Activated gamma-delta T cell (primary cell): Measurements from ENCODE around the gene VEGFA.
A peak's percentile ranks its signal among the peaks of the same experiment; 100 is the strongest.

Experiments used
- DNase-seq: peaks from one replicate; lab custom pipeline; 2025; lab: John Stamatoyannopoulos, UW
- total RNA-seq, 2 donors: gene quantifications; one replicate each; lab custom pipeline; 2026; lab: John Stamatoyannopoulos, UW

Gene VEGFA
- total RNA-seq: 2.7 to 8.2 reads per million in 2 donors

DNA sequence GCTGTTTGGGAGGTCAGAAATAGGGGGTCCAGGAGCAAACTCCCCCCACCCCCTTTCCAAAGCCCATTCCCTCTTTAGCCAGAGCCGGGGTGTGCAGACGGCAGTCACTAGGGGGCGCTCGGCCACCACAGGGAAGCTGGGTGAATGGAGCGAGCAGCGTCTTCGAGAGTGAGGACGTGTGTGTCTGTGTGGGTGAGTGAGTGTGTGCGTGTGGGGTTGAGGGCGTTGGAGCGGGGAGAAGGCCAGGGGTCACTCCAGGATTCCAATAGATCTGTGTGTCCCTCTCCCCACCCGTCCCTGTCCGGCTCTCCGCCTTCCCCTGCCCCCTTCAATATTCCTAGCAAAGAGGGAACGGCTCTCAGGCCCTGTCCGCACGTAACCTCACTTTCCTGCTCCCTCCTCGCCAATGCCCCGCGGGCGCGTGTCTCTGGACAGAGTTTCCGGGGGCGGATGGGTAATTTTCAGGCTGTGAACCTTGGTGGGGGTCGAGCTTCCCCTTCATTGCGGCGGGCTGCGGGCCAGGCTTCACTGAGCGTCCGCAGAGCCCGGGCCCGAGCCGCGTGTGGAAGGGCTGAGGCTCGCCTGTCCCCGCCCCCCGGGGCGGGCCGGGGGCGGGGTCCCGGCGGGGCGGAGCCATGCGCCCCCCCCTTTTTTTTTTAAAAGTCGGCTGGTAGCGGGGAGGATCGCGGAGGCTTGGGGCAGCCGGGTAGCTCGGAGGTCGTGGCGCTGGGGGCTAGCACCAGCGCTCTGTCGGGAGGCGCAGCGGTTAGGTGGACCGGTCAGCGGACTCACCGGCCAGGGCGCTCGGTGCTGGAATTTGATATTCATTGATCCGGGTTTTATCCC lies at the start of gene VEGFA:
Gene VEGFA, plus strand, starts transcription at position 686 of the 846 bp plus-strand sequence.
- peak; percentile 65 for DNase-seq

DNA sequence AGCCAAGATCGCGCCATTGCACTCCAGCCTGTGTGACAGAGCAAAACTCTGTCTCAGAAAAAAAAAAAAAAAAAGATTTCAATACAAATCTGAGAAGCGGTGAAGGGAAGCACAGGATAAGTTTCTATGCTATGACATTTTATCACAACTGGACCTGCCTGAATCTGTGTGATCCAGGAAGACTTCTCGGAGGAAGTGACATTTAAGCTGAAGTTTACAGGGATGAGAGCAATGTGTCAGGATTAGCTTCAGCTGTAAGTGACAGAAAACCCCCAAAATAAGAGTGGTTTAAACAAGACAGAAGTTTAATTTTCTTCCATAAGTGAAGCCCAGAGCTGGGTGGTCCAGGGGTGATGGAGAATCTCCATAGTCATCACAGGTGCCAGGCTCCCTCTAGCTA lies 49.0 kb upstream of the VEGFA start:
- DNase-seq: no peak

GRCh38 chr6:43722920-43723545 lies 47.0 kb upstream of the VEGFA start:
- no peak for DNase-seq

GRCh38 chr6:43723737-43724295 lies 46.2 kb upstream of the VEGFA start:
- DNase-seq: no peak

DNA sequence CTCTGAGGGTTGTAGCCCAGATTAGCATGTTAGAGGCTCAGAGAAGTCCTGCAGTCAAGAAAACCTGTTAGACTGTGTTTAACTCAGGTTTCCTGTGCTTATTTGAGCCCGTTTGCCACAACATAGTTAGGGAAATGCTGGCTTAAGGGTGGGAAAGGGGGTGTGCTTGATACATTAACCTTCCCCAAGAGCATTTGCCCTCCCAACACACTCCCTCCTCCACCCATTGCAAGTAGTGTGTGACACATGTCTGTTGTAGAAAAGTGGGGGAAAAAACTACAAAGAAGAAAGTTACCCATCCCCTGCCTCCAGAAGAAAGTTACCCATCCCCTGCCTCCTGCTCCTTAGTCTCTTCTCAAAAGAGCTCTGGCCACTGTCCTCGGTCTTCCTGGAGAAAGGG lies 45.7 kb upstream of the VEGFA start:
- DNase-seq: no peak

DNA sequence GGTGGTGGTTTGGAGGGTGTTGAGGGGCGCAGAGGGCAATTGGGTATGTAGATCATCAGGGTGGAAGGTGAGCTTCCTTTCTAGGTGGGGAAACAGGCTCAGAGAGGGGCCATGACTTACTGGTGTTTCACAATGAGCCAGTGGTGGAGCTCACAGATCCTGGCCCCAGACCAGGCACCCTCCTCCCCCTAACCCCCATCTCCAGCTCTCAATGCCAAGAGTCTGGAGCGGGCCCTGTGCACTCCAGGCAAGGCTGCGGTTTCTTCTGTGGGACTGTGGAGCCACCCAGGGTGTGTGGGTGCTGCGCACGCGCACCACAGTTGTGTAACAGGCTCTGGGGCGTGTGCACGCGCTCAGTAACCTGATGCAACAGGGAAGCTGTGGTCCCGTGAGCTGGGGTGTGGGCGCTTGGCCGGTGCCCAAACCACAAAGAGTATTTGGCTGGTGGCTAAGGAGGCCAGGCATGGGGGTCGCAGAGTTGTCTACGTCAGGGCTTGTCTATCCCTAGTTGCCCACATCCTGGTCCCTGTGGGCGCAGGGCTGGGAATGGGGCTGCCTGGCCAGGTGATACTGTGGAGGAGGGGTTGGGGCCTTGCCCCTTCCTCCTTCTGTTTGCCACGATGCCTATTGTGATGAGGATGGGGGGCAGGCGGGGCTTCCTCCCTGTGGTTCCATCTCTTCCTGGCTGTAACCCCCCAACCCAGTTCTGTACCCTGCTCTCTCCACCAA lies 44.9 kb upstream of the VEGFA start:
- DNase-seq: peak; percentile 41

DNA sequence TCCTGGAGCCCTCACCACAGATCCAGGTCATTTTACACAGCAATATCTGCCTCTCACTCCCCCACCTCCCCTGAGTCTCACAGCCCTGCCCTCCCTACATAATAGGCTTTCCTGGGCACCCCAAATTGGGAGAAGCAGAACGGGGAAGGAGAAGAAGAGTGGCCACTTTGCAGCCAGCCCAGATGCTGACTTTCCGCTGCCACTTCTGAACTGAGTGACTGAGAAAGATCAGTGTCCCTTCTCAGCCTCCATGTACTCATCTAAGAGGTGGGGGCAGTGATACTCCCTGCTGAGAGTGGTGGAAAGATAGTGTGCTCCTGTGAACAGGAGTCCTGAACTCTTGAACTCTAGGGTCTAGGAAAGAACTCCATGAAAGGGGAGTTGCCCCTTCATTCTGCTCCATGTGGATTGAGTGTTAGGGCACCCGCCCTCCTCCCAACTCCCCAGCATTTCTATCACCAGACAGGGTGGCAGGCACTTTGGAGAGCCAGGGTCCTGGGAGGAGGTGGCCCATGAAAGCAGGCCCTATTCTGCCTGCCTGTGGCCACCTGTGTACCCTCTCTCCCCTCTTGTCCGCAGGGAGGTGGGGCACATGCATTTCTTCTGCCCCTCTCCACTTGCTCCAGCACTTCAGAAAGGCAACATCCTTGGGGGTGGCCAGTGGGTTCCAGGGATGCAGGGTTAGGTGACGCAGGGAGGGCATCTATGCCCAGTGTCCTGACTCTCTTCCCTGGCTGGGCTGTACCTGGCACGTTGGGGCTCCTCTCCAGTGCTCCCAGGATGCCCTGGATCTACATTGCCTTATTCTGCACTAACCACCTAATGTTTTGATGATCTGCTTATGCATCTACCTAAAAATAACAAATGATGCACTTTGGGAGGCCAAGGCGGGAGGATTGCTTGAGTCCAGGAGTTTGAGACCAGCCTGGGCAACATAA lies 44.1 kb upstream of the VEGFA start:
- no peak for DNase-seq

GRCh38 chr6:43727634-43728033 lies 42.4 kb upstream of the VEGFA start:
- DNase-seq: no peak

DNA sequence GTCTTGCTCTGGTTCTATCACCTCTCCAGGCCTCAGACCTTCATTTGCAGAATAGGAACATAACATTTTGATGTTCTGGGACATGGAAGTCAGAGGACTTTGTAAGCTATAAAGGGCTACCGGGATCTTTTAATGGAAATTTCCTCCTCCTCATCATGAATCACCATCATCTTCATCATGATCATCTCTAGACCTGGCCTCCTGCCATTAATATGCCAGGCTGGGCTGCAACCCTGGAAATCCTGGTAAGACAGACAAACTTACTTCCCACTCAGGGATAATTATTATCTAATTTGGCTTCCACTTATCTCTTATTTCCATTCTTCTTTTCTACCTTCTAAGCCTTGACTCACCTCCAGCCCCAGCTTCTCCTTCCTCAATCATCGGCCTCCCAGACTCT lies 41.4 kb upstream of the VEGFA start:
- DNase-seq: no peak

DNA sequence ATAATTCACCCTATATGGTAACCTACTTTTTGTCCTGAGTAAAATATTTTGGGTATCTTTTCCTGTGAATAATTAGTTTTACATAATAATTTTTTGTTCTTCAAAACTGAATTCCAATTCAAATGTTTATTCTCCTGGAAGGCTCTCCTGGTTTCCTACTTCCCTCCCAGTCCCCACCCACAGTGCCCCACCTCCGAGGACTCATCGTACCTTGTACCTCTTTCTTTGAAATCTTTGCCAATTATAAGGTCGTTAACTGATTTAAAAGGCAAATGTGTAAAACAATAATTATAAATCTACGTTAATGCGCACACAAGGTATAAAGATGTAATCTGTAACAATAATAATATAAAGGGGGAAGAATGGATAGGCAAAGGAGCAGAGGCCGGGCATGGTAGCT lies 40.5 kb upstream of the VEGFA start:
- no peak for DNase-seq

DNA sequence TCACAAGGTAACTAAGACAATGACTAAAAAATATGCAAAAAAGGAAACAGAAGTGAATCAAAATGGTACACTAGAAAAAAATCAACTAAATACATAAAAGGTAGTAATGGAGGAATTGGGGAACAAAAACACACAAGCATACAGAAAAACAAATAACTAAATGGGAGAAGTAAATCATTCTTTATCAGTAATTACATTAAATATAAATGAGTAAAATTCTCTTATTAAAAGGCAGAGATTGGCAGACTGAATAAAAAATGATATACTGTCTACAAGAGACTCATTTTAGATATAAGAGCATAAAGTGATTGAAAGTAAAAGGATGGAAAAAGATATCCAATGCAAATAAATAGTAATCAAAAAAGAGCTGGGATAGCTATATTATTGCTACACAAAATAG lies 39.4 kb upstream of the VEGFA start:
- DNase-seq: no peak

GRCh38 chr6:43733471-43734293 lies 36.3 kb upstream of the VEGFA start:
- no peak for DNase-seq

- no peak for DNase-seq
Observed at GRCh38 chr6:43734294-43734665, 35.7 kb upstream of the VEGFA start.

DNA sequence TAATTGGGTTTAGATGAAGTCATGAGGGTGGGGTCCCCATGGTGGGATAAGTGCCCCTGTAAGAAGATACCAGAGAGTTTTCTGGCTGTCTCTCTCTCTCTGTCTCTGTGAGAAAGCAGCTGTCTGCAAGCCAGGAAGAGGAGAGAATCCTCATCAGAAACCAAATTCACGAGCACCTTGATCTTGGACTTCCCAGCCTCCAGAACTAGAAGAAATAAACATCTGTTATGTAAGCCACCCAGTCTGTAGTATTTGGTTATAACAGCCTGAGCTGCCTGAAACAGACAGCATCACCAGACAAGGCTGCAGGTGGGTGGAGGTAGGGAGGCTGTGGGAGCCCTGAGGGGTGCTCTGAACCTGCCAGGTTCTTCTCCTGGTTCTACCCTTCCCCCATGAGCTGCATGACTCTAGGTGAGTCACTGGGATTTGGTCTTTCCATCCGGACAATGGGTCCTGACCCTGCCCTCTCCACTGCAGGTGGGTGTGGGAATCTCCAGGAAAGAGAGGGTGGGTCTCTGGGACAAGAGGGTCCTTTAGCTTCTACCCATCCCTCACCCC lies 34.3 kb upstream of the VEGFA start:
- DNase-seq: no peak

DNA sequence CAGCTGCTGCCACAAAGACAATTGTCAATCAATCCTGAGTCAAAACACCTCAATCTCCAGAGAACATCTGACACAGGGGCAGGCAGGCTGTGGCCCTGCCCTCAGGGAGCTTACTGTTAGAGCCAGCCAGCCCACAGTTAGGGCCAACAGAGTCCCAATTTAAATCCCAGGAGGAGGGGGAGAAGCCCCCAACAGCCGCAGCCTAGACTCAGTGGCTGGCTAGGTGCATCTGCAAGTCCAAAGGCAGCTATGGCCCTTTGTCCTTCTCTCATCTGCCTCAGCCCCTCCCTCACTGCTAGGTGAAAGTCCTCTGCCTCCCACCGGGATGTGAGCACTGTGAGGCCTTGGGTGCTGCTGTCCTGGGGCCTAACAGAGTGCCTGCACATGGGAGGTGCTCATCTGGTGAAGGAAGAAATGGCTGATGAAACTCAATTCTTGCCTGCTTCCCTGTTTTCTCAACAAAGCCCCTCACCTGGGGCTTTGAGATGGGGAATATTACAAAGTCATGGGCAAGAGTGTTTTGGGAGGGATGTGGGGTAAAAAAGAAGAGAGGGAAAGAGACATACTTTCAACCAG lies 33.7 kb upstream of the VEGFA start:
- DNase-seq: no peak

- no peak for DNase-seq
Observed at GRCh38 chr6:43736844-43737243, 33.2 kb upstream of the VEGFA start.

- DNase-seq: no peak
Observed at GRCh38 chr6:43737272-43738081, 32.5 kb upstream of the VEGFA start.

- no peak for DNase-seq
Observed at GRCh38 chr6:43738267-43738676, 31.7 kb upstream of the VEGFA start.
